Stimulated activated CD4-positive, alpha-beta T cell treated with anti-CD3 and anti-CD28 coated beads, Interleukin-2, amount 100 ng/mL, for 24 hours (primary cell): ENCODE measurements around the gene RAX.

Experiments used
- DNase-seq, 2 donors: peaks; one replicate each; pipeline ENCODE4 v3.0.0-alpha.2; 2020

The RAX gene

DNA sequence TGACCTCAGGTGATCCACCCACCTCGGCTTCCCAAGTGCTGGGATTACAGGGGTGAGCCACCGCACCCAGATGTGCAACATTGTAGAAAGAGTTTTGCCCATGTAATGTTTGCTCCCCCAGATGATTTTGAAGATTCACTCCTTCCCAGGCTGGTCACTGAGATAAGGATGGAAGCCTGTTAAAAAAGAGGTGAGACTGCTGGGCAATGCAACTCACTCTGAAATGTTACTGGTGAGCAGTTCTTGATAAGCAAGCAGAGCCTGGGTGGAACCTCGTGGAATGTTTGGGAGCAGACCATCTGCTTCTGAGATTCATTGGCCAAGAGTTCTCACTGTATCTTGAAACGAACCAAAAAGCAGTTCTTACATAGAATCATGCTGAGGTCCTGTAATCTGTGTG lies 33.6 kb downstream of the RAX start:
- DNase-seq = no peak

DNA sequence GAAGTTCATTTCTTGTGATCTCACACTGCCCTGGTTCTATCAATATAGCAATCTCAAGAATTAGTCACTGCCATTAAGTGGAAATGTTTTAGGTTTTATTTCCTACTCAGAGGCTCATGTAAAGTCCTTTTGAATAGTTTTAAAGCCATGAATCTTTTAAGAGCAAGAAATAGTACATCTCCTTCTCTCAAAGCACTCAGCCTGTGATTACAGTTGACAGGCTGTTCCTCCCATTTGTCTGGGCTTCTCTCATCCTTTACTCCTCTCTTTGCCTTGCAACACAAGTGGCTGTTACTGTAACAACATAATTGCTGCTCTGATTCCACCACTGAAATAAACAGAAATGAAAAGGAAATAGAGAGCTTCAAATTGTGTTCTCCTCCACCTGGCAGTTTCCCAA lies 34.9 kb downstream of the RAX start:
- DNase-seq = no peak

DNA sequence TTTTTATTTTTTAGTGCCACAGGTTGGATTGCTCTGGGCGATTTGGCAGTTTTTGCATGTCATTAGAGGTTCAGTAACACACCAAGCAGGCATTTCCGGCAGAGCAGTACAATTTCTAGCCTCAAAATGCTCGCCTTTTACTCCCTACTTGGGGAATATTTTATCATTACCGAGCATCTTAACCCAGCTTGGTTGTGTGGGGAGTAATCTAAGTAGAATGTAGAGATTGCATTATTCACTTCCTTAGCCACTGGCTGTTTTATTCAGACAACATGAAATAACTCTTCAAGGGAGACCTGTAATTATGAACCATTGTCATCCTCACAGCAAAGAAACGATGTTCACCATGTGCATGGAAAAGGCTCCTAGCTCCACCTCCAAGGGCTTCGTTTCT lies 40.2 kb downstream of the RAX start:
- no peak for DNase-seq

GRCh38 chr18:59232309-59233016 lies 40.8 kb downstream of the RAX start:
- DNase-seq = no peak

GRCh38 chr18:59231877-59232276 lies 41.4 kb downstream of the RAX start:
- no peak for DNase-seq

DNA sequence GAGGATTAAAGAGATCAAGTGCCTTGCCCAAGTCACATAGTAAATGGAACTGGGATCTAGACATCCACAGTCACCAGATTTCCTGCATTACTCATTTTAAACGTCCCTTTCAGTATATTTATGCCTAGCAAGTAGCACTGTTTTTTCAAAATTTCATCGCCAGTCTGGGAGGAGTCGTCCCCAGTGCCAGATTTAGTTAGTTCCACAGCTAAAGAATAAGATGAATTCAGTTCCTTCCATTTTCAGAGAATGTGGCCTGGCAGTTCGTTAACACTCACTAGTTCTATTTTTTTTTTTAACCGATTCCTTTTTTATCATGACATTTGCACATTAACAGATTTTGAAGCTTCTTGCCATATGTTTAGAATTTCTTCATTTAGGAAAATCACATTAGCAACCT lies 42.1 kb downstream of the RAX start:
- DNase-seq = no peak

DNA sequence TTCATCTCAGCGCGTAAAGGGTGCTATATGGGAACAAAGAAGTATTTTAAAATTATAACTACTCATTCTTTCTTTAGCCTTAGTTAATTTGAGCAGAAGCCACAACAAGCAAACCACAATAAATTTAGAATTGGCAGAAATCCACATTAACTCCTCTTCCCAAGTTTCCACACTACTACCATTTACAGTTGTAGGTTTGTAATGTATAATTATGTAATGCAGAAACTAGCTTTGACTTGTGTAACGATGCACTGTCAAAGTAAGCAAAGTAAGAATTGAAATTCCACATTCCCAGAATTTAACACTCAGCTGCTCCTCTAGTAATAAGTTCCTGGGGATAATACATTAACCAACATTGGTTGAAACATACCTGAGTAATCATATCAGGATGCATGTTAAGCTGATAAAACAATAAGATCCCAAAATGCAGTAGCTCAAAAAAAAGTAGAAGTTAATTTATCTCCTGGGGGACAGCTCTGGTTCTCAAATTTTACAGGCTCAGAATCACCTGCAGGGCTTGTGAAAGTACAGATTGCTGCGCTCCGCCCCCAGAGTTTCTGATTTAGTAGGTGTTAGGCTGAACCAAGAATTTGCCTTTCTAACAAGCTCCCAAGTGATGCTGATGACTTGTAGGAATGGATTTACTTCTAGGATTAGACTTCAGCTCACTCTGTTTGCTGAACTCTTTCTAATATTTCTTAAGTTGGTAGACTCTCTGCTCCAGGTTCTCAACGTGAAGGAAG lies 43.4 kb downstream of the RAX start:
- DNase-seq = no peak

- no peak for DNase-seq
Measured at GRCh38 chr18:59229191-59229590, 44.1 kb downstream of the RAX start.

DNA sequence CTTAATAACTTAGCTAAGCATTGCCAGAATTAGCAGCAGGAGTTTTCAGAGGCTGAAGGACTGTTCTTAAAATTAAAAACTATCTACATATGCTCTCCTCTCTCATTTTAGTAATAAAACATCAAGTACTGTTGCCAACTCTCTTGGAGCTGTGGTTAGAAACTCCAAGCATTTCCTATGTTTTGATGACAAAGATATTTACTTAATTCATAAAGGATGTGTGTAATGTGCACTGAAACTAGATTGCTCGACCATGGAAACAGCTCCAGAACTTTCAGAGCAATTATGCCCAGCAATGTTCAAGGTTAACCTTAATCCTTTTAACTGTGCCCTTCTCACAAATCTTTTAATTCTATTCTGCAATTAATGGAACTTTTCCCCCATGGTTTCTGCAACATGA lies 44.9 kb downstream of the RAX start:
- DNase-seq = no peak

DNA sequence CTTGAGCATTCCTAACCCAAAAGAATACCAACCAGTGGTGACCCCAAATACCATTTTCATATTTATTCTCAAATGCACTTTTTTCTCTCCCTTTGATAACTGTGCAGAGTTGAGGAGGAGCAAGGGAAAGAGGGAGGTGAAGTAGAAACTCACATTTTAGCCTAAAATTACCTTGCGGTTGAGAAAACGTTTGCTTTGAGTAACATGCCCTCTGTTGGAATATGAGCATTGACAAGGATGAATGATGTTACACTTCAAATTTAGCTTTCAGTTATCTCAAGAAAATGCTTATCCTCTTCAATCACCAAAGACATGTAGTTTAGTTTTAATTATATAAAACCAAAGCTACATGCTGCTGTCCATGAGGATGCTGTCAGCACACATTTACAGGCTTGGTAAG lies 50.9 kb downstream of the RAX start:
- no peak for DNase-seq

DNA sequence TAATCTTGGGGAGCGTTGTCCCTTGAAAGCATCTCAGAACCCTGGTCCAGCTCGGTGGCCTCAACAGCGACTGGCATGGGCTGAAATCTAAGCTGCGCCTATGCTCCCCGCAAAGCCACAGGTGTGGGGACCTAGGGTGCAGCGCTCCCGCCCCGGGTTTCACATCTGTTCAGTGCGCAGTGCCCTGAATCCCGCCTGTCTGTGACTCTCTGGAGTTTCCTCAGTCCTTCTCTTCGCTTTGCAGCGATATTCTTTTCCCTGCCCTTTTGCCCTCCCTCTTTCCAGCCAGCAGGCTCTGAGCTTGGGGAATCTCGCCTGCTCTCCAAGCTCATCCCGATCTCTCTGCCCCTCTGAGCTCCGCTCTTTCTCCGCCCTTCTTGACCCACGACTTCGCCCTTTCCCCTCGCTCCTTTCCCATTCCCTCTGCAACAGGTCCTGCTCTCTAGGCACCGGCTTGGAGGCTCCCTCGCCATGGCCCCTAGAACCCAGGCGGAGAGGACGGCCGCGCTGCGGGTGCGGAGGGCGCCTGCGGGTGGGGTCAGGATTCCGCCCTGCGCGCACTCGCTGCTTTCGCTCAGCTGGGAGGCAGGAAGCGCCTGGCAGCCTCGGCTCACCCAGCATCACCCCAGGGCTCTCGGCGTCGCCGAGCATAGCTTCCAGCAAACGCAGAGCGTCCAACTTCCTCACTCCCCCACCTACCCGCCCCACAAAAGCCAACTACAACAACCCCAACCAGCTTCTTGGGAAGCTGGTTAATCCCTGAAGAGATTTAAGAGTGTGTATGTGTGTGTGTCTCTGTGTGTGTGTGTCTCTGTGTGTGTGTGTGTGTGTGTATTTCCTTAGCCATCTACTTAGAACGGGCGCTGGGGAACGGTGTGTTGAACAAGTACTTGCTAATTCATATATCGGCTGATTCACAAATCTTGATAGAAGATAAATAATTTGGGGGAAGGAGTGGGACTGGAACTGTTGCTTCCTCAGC lies 52.2 kb downstream of the RAX start:
- DNase-seq = peak in 1 of 2 donors; percentile 8

GRCh38 chr18:59220164-59220783 lies 53.0 kb downstream of the RAX start:
- no peak for DNase-seq

DNA sequence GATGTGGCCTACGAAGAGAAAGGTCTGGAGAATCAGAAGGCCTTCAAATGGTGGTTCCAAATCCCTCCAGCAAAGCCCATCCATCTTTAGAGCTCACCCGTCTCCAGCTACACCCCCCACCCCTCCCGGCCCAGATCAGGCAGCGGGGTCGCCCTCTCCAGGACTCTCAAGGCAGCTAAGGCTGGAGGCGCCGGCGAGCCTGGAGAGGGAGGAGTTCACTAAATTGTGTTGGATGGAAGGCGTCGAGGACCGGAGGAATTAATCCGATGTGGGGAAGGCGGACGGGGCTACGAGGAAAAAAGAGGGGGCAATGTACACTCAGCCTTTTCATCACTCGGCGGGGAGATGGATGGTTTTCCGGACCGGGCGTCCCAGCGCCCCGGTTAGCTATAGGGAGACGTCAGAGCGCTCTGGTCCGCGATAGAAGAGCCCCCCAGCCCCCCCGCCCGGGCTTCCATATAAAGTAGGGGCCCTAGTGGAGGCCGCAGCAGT lies 53.5 kb downstream of the RAX start, which contains the start of gene GRP:
Gene GRP (plus strand): TSS at position 487 of the 492 bp plus-strand sequence. CDS start 108 bp downstream, outside the sequence.
- DNase-seq = no peak

GRCh38 chr18:59218018-59218417 lies 55.2 kb downstream of the RAX start:
- DNase-seq = no peak
